SK-N-SH (cell line): Measurements from ENCODE around the gene CATSPERZ. TPM values are rescaled to one million over a fixed set of nuclear protein-coding genes. Genes with fewer than 3 reads are reported as not detected.

Experiments
- CTCF ChIA-PET: fragments of 300-600, 350-600 bp; formaldehyde crosslinking; extraction: SDS; loops from one replicate; lab custom pipeline; 2021; lab: Yijun Ruan, JAX
- POLR2A ChIA-PET: fragments of 350-600 bp; sonication (Branson Sonifier 250); formaldehyde crosslinking; extraction: SDS; loops from one replicate; lab custom pipeline; 2020; ENCODE audit warnings: antibody characterized with exemption, inconsistent platforms; lab: Yijun Ruan, JAX
- DNase-seq: peaks from one replicate; pipeline ENCODE4 v3.0.0; 2012
- H2AFZ ChIP-seq: fragments of 200-600 bp; sonication (generic); 2 replicates; pipeline ENCODE4 v1.8.1; 2016; ENCODE audit warnings: antibody characterized with exemption, mild to moderate bottlenecking, low read depth
- H3F3A ChIP-seq: fragments of 200-600 bp; sonication (generic); replicated peaks from 2 replicates; pipeline ENCODE3; 2016; ENCODE audit warnings: antibody characterized with exemption, mild to moderate bottlenecking; ENCODE audit not compliant: insufficient read depth
- H3K27ac ChIP-seq, 2 experiments: fragments of 200-500 bp in 1 of 2; fragments of 200-600 bp in 1 of 2; sonication (Bioruptor generic) in 1 of 2; sonication (generic), shearing (Covaris generic) in 1 of 2; 2 replicates each; pipeline versions ENCODE4 v1.5.1 to v1.6.1; 2014 to 2016; ENCODE audit warnings: low read depth in 2 of 2, inconsistent platforms in 1 of 2, low read length in 1 of 2, mild to moderate bottlenecking in 1 of 2, mixed read lengths in 1 of 2
- H3K27me3 ChIP-seq: fragments of 200-600 bp; sonication (generic), shearing (Covaris generic); 2 replicates; pipeline ENCODE4 v1.6.1; 2016; ENCODE audit warnings: mixed run types; ENCODE audit not compliant: insufficient read depth
- H3K36me3 ChIP-seq, 2 experiments: fragments of 200-500 bp in 1 of 2; fragments of 200-600 bp in 1 of 2; sonication (Bioruptor generic) in 1 of 2; sonication (generic) in 1 of 2; replicated peaks in 1 of 2; 2 replicates each; pipeline versions ENCODE3 to v1.5.1; 2014 to 2016; ENCODE audit warnings: low read length in 1 of 2, mild to moderate bottlenecking in 1 of 2; ENCODE audit not compliant: insufficient read depth in 2 of 2, control insufficient read depth in 1 of 2
- H3K4me1 ChIP-seq, 2 experiments: fragments of 200-500 bp in 1 of 2; fragments of 200-600 bp in 1 of 2; sonication (Bioruptor generic) in 1 of 2; sonication (generic), shearing (Covaris generic) in 1 of 2; 2 replicates each; pipeline versions ENCODE4 v1.5.1 to v1.6.1; 2014 to 2016; ENCODE audit warnings: low read depth in 1 of 2, low read length in 1 of 2, mixed run types in 1 of 2; ENCODE audit not compliant: insufficient read depth in 2 of 2, control insufficient read depth in 1 of 2
- H3K4me2 ChIP-seq: fragments of 200-600 bp; sonication (generic), shearing (Covaris generic); 2 replicates; pipeline ENCODE4 v1.6.1; 2017; ENCODE audit warnings: mixed run types
- H3K4me3 ChIP-seq, 2 experiments: fragments of 200-500 bp in 1 of 2; fragments of 200-600 bp in 1 of 2; sonication (Bioruptor generic) in 1 of 2; sonication (generic), shearing (Covaris generic) in 1 of 2; 2 replicates each; pipeline versions ENCODE4 v1.5.1 to v1.8.1; 2014 to 2016; ENCODE audit warnings: low read depth in 2 of 2, inconsistent platforms in 1 of 2, low read length in 1 of 2, mild to moderate bottlenecking in 1 of 2, mixed read lengths in 1 of 2, moderate library complexity in 1 of 2
- H3K79me2 ChIP-seq: fragments of 200-600 bp; sonication (generic); 2 replicates; pipeline ENCODE4 v1.8.1; 2017; ENCODE audit warnings: mild to moderate bottlenecking; ENCODE audit not compliant: insufficient read depth
- H3K9ac ChIP-seq: fragments of 200-600 bp; sonication (generic); 2 replicates; pipeline ENCODE4 v1.6.1; 2017; ENCODE audit warnings: mixed run types
- H3K9me2 ChIP-seq: fragments of 200-600 bp; sonication (generic); 2 replicates; pipeline ENCODE4 v1.6.1; 2017; ENCODE audit warnings: mixed run types
- H3K9me3 ChIP-seq: fragments of 200-600 bp; sonication (generic); 2 replicates; pipeline ENCODE4 v1.6.1; 2017; ENCODE audit warnings: mixed run types, mild to moderate bottlenecking, moderate library complexity
- H4K20me1 ChIP-seq: fragments of 200-600 bp; sonication (generic); 2 replicates; pipeline ENCODE4 v1.6.1; 2017; ENCODE audit warnings: mild to moderate bottlenecking, mixed run types; ENCODE audit not compliant: insufficient read depth
- CHD2 ChIP-seq: fragments of 150-350 bp; IDR thresholded peaks from 2 replicates; pipeline ENCODE4 v1.6.1; 2018; ENCODE audit warnings: low read length; ENCODE audit not compliant: partially characterized antibody
- EP300 ChIP-seq, 2 experiments: IDR thresholded peaks; 2 replicates each; pipeline versions ENCODE4 v1.4.0 to v1.6.1; 2012; ENCODE audit warnings: borderline replicate concordance in 1 of 2, low read depth in 1 of 2, low read length in 1 of 2
- EZH2phosphoT487 ChIP-seq: fragments of 200-600 bp; sonication (generic); IDR thresholded peaks from 2 replicates; pipeline ENCODE4 v1.6.1; 2017; ENCODE audit warnings: low read depth, mixed run types, mild to moderate bottlenecking, antibody characterized with exemption, moderate library complexity, borderline replicate concordance
- NRF1 ChIP-seq: IDR thresholded peaks from 2 replicates; pipeline ENCODE4 v1.6.1; 2012; ENCODE audit warnings: low read depth, mild to moderate bottlenecking, low read length
- SIN3A ChIP-seq: IDR thresholded peaks from 2 replicates; pipeline ENCODE4 v1.6.1; 2012; ENCODE audit warnings: low read depth, mild to moderate bottlenecking, low read length, moderate library complexity, borderline replicate concordance
- SMC3 ChIP-seq: IDR thresholded peaks from 2 replicates; pipeline ENCODE4 v1.6.1; 2012; ENCODE audit warnings: low read depth, low read length, improper control_type of control experiment
- TAF1 ChIP-seq: IDR thresholded peaks from 2 replicates; pipeline ENCODE4 v1.6.1; 2012; ENCODE audit warnings: low read depth, mild to moderate bottlenecking, low read length, moderate library complexity, borderline replicate concordance
- WGBS: methylation state at CpG from one replicate; pipeline ENCODE4 v1.1.6; 2017; ENCODE audit warnings: low lambda C conversion rate; 5-methylcytosine and 5-hydroxymethylcytosine counted together
- polyA plus RNA-seq, 3 experiments: library from polyadenylated mRNA; depleted of rRNA; stranded (reverse); fragments of >200 nt; gene quantifications; 2 replicates each; pipeline ENCODE4 v1.2.3, GENCODE V29; 2012
- TF ChIP-seq, protein P1 (sequence below): IDR thresholded peaks from 2 replicates; pipeline ENCODE4 v1.6.1; 2012; ENCODE audit warnings: mild to moderate bottlenecking, low read depth, low read length, moderate library complexity
- TF ChIP-seq, protein P2 (sequence below): fragments of 200-600 bp; sonication (generic); IDR thresholded peaks from 2 replicates; pipeline ENCODE4 v1.6.1; 2017; ENCODE audit warnings: antibody characterized with exemption, mild to moderate bottlenecking, moderate library complexity
- TF ChIP-seq, protein P3 (sequence below): fragments of 150-350 bp; IDR thresholded peaks from 2 replicates; pipeline ENCODE4 v1.6.1; 2016; ENCODE audit warnings: mild to moderate bottlenecking, low read depth, low read length
- TF ChIP-seq, protein P4 (sequence below): IDR thresholded peaks from 2 replicates; pipeline ENCODE4 v1.4.0; 2012; ENCODE audit warnings: low read depth, borderline replicate concordance

The CATSPERZ gene
- polyA plus RNA-seq, 1 of the 3 experiments (the other 2 are of a cell fraction): 0.54 TPM

DNA sequence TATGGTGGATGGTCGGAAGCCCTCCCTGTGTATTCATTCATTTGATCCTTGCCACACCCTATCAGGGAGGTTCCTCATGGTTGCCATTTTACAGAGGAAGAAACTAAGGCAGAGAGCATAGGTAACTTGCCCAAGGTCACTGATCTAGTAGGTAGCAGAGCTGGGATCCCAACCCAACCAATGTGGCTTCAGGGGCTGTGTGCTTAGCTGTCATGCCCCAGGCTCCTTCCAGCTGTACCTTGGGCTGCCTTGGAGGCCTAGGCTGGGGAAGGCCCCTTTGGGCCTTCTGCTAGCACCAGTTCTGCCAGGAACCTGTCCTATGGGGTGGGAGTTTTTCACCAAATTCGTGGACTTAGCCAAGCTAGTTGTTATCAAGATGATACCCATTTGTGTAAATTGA lies 24.3 kb upstream of the CATSPERZ start:
- H3K27ac ChIP-seq: no peak overlapping the region
- POLR2A ChIA-PET: interaction anchor here (0.6 kb wide), 1 partner anchor 9 kb away, joined by 3 read pairs; no protein-coding TSS in a partner anchor

DNA sequence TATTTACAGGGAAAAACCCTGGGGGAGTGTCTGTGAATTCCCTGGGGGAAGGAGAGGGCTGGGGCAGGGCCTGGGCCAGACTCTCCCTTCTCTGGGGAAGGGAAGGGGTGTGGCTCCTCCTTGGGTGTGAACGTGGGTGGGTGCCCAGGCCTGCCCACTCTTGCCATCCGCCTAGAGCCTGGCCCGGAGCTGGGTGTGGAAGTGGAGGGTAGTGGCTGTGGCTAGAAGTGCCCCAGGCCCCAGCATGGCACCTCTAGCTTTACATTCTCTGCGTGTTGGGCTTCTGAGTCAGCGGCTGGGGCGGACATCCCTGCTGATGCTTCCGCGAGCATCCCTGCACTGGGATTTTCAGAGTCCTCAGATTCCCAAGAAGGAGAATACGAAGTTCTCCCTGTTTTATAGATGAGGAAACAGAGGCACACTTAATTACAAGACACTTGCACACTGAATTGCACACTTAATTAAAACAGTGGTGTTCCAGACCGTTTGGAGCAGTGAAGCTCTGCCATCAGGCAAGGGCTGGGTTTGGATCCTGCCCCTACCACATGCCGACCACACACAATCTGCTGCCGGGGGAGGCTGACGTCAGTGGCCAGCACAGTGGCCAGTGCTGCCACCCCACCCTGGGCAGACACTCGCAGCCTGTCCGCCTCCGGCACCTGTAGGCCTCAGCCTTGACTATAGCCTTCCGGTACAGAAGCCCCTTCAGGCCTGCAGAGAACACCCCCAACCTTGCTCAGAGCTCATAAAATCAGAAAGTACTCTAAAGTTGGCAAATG lies 23.3 kb upstream of the CATSPERZ start:
- Histone ChIP-seq H3K27ac (no peak overlapping the region), H3K4me2 (no peak overlapping the region), H4K20me1 (no peaks in the 10 kb centered on the region), H3K36me3 (peaks cover 3 to 22% of the 10 kb centered on the region in 2 experiments), H3K4me3 (no peak overlapping the region), H3K27me3 (no peaks in the 10 kb centered on the region), H3K9me3 (no peaks in the 10 kb centered on the region), H3K9ac (no peak overlapping the region), H3K4me1 (peaks cover 0 to 8% of the 10 kb centered on the region in 2 experiments; a peak in 1 of 4 replicates), H3F3A (peaks cover 10% of the 10 kb centered on the region), H3K79me2 (peaks cover 17% of the 10 kb centered on the region), H2AFZ (no peak overlapping the region), H3K9me2 (no peaks in the 10 kb centered on the region)
- POLR2A ChIA-PET: interaction anchor here (0.6 to 1.1 kb wide), 2 partner anchors 8 to 12 kb away, joined by 3 to 4 read pairs; no protein-coding TSS in a partner anchor
- DNase-seq: no peak
- 86% methylated on average over 14 of the region's 17 CpGs for WGBS
- TF ChIP-seq, protein P1, sequence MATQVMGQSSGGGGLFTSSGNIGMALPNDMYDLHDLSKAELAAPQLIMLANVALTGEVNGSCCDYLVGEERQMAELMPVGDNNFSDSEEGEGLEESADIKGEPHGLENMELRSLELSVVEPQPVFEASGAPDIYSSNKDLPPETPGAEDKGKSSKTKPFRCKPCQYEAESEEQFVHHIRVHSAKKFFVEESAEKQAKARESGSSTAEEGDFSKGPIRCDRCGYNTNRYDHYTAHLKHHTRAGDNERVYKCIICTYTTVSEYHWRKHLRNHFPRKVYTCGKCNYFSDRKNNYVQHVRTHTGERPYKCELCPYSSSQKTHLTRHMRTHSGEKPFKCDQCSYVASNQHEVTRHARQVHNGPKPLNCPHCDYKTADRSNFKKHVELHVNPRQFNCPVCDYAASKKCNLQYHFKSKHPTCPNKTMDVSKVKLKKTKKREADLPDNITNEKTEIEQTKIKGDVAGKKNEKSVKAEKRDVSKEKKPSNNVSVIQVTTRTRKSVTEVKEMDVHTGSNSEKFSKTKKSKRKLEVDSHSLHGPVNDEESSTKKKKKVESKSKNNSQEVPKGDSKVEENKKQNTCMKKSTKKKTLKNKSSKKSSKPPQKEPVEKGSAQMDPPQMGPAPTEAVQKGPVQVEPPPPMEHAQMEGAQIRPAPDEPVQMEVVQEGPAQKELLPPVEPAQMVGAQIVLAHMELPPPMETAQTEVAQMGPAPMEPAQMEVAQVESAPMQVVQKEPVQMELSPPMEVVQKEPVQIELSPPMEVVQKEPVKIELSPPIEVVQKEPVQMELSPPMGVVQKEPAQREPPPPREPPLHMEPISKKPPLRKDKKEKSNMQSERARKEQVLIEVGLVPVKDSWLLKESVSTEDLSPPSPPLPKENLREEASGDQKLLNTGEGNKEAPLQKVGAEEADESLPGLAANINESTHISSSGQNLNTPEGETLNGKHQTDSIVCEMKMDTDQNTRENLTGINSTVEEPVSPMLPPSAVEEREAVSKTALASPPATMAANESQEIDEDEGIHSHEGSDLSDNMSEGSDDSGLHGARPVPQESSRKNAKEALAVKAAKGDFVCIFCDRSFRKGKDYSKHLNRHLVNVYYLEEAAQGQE: no peak
- TF ChIP-seq, protein P2, sequence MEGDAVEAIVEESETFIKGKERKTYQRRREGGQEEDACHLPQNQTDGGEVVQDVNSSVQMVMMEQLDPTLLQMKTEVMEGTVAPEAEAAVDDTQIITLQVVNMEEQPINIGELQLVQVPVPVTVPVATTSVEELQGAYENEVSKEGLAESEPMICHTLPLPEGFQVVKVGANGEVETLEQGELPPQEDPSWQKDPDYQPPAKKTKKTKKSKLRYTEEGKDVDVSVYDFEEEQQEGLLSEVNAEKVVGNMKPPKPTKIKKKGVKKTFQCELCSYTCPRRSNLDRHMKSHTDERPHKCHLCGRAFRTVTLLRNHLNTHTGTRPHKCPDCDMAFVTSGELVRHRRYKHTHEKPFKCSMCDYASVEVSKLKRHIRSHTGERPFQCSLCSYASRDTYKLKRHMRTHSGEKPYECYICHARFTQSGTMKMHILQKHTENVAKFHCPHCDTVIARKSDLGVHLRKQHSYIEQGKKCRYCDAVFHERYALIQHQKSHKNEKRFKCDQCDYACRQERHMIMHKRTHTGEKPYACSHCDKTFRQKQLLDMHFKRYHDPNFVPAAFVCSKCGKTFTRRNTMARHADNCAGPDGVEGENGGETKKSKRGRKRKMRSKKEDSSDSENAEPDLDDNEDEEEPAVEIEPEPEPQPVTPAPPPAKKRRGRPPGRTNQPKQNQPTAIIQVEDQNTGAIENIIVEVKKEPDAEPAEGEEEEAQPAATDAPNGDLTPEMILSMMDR: no peak
- TF ChIP-seq, protein P3, sequence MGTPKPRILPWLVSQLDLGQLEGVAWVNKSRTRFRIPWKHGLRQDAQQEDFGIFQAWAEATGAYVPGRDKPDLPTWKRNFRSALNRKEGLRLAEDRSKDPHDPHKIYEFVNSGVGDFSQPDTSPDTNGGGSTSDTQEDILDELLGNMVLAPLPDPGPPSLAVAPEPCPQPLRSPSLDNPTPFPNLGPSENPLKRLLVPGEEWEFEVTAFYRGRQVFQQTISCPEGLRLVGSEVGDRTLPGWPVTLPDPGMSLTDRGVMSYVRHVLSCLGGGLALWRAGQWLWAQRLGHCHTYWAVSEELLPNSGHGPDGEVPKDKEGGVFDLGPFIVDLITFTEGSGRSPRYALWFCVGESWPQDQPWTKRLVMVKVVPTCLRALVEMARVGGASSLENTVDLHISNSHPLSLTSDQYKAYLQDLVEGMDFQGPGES: no peak
- TF ChIP-seq SMC3 (no peak), SIN3A (no peak)
- CTCF ChIA-PET: interaction anchor here (0.7 to 7.6 kb wide), 4 partner anchors 14 to 78 kb away, joined by 3 to 139 read pairs (median 6); partner anchors contain the start of genes CATSPERZ, ESRRA, KCNK4 and PRDX5

More for the DNA sequence above, 24.3 kb upstream of the CATSPERZ start:
- Histone ChIP-seq H3K36me3 (peaks cover 3 to 22% of the 10 kb centered on the region in 2 experiments), H4K20me1 (no peaks in the 10 kb centered on the region), H3K4me3 (no peak overlapping the region), H3K4me1 (peaks cover 0 to 8% of the 10 kb centered on the region in 2 experiments; a peak in 1 of 4 replicates), H3K4me2 (no peak overlapping the region), H3K9ac (no peak overlapping the region), H3K79me2 (peaks cover 22% of the 10 kb centered on the region), H3K27me3 (no peaks in the 10 kb centered on the region), H3F3A (peaks cover 16% of the 10 kb centered on the region), H2AFZ (no peak overlapping the region), H3K9me2 (no peaks in the 10 kb centered on the region), H3K9me3 (no peaks in the 10 kb centered on the region)
- no peak for DNase-seq
- TF ChIP-seq TAF1: no peak
- TF ChIP-seq EZH2phosphoT487: no peak
- TF ChIP-seq EP300 (IDR thresholded peaks at IDR 0.05; ENCODE audit: borderline replicate concordance in 1 of 2, low read depth in 1 of 2, low read length in 1 of 2): no peak
- no peak for TF ChIP-seq CHD2
- TF ChIP-seq, protein P4, sequence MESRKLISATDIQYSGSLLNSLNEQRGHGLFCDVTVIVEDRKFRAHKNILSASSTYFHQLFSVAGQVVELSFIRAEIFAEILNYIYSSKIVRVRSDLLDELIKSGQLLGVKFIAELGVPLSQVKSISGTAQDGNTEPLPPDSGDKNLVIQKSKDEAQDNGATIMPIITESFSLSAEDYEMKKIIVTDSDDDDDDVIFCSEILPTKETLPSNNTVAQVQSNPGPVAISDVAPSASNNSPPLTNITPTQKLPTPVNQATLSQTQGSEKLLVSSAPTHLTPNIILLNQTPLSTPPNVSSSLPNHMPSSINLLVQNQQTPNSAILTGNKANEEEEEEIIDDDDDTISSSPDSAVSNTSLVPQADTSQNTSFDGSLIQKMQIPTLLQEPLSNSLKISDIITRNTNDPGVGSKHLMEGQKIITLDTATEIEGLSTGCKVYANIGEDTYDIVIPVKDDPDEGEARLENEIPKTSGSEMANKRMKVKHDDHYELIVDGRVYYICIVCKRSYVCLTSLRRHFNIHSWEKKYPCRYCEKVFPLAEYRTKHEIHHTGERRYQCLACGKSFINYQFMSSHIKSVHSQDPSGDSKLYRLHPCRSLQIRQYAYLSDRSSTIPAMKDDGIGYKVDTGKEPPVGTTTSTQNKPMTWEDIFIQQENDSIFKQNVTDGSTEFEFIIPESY: no peak
- TF ChIP-seq, protein P2: no peak
- no peak for TF ChIP-seq NRF1
- 85% methylated on average over 2 of the region's 2 CpGs for WGBS
- CTCF ChIA-PET: interaction anchor here (7.6 kb wide), 1 partner anchor 27 kb away, joined by 139 read pairs; the partner anchor contains the start of genes CATSPERZ and ESRRA
